Stimulated activated naive B cell treated with anti-CD40 and anti-IgM and Interleukin-4, amounts not matched to agents 10 μg/mL and 1 μg/mL and 100 μg/mL, for 72 hours (primary cell): ENCODE results near the gene WDR49.

Experiments used
- ATAC-seq, 2 donors: fragments of 150-1000 bp; cut with Tn5 transposase; replicated peaks; 2 replicates each; pipeline ENCODE4 v1.10.0; 2021; ENCODE audit warnings: moderate library complexity in 1 of 2
- DNase-seq: peaks from one replicate; pipeline ENCODE4 v3.0.0; 2021
- H3K27ac Mint-ChIP-seq: one replicate; pipeline ENCODE4 v1.8.0; 2022; ENCODE audit warnings: mild to moderate bottlenecking, mixed read lengths
- H3K27me3 Mint-ChIP-seq, 2 donors: one replicate each; pipeline ENCODE4 v1.8.0; 2022; ENCODE audit warnings: mixed read lengths in 2 of 2
- H3K36me3 Mint-ChIP-seq, 2 donors: one replicate each; pipeline ENCODE4 v1.8.0; 2022; ENCODE audit warnings: mixed read lengths in 2 of 2, mild to moderate bottlenecking in 1 of 2
- H3K4me1 Mint-ChIP-seq, 2 donors: one replicate each; pipeline ENCODE4 v1.8.0; 2022; ENCODE audit warnings: mixed read lengths in 2 of 2, mild to moderate bottlenecking in 1 of 2
- H3K4me3 Mint-ChIP-seq, 2 donors: one replicate each; pipeline ENCODE4 v1.8.0; 2022; ENCODE audit warnings: mild to moderate bottlenecking in 2 of 2, mixed read lengths in 2 of 2, moderate library complexity in 1 of 2
- H3K9me3 Mint-ChIP-seq, 2 donors: one replicate each; pipeline ENCODE4 v1.8.0; 2022; ENCODE audit warnings: mixed read lengths in 2 of 2, mild to moderate bottlenecking in 1 of 2

Gene WDR49

GRCh38 chr3:167575000-167575600, 78.6 kb downstream of the WDR49 start:
- Mint-ChIP-seq H3K36me3 (no peaks in the 10 kb centered on the region), H3K27me3 (no peaks in the 10 kb centered on the region), H3K4me3 (no peak overlapping the region), H3K27ac (no peak overlapping the region), H3K4me1 (no peaks in the 10 kb centered on the region), H3K9me3 (no peaks in the 10 kb centered on the region)
- ATAC-seq (no peak), DNase-seq (no peak)

DNA sequence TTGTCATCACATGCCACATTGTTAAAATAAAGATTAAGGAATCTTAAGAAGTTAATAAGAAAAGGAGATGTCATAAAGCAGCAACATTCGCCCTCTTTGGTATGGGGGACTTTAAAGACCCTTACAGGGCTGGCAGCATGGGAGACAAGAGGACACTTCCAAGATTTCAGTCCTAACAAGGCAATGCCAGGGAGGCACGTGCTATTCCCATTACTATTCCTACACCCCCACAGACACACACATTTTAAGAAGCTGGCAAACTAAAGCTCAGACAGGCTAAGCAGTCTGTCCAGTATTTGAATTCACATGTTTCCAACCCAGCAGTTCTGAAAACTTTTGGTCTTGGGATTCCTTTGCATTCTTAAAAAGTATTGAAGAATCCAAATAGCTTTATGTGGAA, 80.8 kb downstream of the WDR49 start:
- Mint-ChIP-seq H3K9me3 (no peaks in the 10 kb centered on the region), H3K4me1 (no peaks in the 10 kb centered on the region), H3K27ac (no peak overlapping the region), H3K4me3 (no peak overlapping the region), H3K36me3 (no peaks in the 10 kb centered on the region), H3K27me3 (no peaks in the 10 kb centered on the region)
- DNase-seq, result no peak
- no peak for ATAC-seq

GRCh38 chr3:167568634-167569033, 85.1 kb downstream of the WDR49 start:
- H3K4me3 Mint-ChIP-seq, result no peak overlapping the region
- H3K36me3 Mint-ChIP-seq, result no peaks in the 10 kb centered on the region
- DNase-seq, result no peak
- peaks cover 0 to 3% of the 10 kb centered on the region in 2 donors for H3K9me3 Mint-ChIP-seq
- H3K27me3 Mint-ChIP-seq, result no peaks in the 10 kb centered on the region
- ATAC-seq, result no peak
- H3K4me1 Mint-ChIP-seq, result no peaks in the 10 kb centered on the region
- H3K27ac Mint-ChIP-seq, result no peak overlapping the region

- H3K9me3 Mint-ChIP-seq, result peaks cover 0 to 3% of the 10 kb centered on the region in 2 donors
- no peak for DNase-seq
- H3K27me3 Mint-ChIP-seq, result no peaks in the 10 kb centered on the region
- no peaks in the 10 kb centered on the region for H3K4me1 Mint-ChIP-seq
- no peak overlapping the region for H3K4me3 Mint-ChIP-seq
- no peak for ATAC-seq
- H3K36me3 Mint-ChIP-seq, result no peaks in the 10 kb centered on the region
- no peak overlapping the region for H3K27ac Mint-ChIP-seq
Observed at GRCh38 chr3:167565489-167565888, 88.3 kb downstream of the WDR49 start.

DNA sequence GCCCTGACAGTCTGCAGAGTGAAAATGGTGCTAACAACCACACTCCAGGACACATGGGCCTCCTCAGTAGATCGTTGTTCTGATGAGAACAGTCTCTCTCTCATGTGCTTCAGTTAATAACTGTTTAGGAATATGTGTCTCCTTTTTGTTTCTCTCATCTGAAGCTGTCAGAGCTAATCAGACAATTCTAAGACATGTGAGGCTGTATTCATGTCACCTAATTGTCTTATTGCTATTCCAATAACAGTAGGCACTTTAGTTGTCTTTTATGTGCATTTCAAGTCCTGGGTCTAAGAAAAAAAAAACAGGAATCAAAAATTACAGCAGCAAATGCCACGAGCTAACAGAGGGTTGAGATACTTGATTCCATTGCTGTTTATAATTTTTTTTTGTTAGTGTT, 89.1 kb downstream of the WDR49 start:
- no peak for ATAC-seq
- Mint-ChIP-seq H3K4me1 (no peaks in the 10 kb centered on the region), H3K9me3 (peaks cover 0 to 3% of the 10 kb centered on the region in 2 donors), H3K36me3 (no peaks in the 10 kb centered on the region), H3K4me3 (no peak overlapping the region), H3K27ac (no peak overlapping the region), H3K27me3 (no peaks in the 10 kb centered on the region)
- no peak for DNase-seq

DNA sequence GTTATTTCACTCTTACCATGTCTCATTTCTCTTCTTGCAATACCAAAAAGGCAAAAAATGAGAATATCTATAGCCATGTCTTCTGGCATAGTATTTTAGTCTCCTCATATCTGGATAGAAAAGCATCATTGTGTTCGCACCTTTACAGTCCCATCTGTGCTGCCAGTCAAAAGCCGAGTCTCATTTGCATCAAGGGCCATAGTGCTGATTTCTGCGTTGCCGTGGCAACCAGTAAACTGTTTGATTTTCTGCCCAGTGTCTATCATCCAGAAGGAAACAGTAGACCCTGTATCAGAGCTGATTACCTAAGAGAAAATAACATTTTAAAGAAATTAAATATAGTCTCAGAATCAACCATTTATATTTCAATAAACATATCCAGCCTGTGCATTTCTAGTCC, 93.8 kb downstream of the WDR49 start:
- H3K27ac Mint-ChIP-seq, result no peak overlapping the region

DNA sequence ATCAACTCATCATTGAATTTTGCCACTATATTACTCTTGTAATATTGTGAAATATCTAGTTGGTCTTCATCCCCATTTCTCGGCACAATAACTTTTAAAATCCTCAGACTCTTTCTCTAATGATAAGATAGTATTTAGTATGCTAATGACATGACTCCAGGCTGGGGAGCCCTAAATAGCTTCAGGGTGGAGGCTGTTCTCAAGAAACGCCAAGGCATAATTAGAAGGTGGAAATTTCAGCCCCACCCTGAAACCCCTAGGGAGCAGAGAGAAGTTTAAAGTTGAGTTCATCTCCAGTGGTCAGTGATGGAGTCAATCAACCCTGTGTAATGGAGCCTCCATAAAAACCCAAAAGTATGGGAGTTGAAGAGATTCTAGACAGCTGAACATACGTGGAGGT, 98.8 kb downstream of the WDR49 start:
- no peak for ATAC-seq
- no peaks in the 10 kb centered on the region for H3K9me3 Mint-ChIP-seq
- DNase-seq, result no peak
- H3K27ac Mint-ChIP-seq, result no peak overlapping the region
- no peaks in the 10 kb centered on the region for H3K4me1 Mint-ChIP-seq
- H3K36me3 Mint-ChIP-seq, result no peaks in the 10 kb centered on the region
- H3K4me3 Mint-ChIP-seq, result no peak overlapping the region
- H3K27me3 Mint-ChIP-seq, result no peaks in the 10 kb centered on the region

More for the DNA sequence above, 93.8 kb downstream of the WDR49 start:
- Mint-ChIP-seq H3K9me3 (no peaks in the 10 kb centered on the region), H3K4me3 (no peak overlapping the region), H3K36me3 (no peaks in the 10 kb centered on the region), H3K27me3 (no peaks in the 10 kb centered on the region), H3K4me1 (no peaks in the 10 kb centered on the region)
- DNase-seq (no peak), ATAC-seq (no peak)

DNA sequence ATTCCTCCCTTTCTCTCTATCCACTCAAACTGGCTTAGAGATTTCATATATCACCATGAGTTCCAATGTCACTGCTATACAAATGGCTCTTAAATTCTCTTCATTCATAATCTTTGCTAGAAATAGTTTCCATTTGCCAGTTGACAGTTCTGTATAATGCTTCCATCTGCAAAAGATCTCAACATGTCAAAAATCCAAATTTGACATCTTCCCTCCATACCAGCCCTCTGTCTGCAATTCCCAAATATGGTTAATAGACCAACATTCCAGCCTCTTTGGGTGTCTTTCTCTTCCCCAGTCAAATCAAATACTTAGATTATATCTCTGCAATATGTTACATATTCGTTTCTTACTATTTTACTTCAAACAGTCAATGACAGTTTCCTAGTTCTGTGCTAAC, 115.7 kb downstream of the WDR49 start:
- ATAC-seq, result no peak
- Mint-ChIP-seq H3K27me3 (no peaks in the 10 kb centered on the region), H3K4me3 (no peak overlapping the region), H3K36me3 (peaks cover 0 to 5% of the 10 kb centered on the region in 2 donors), H3K4me1 (no peaks in the 10 kb centered on the region), H3K9me3 (peaks cover 13 to 17% of the 10 kb centered on the region in 2 donors), H3K27ac (no peak overlapping the region)
- DNase-seq, result no peak

DNA sequence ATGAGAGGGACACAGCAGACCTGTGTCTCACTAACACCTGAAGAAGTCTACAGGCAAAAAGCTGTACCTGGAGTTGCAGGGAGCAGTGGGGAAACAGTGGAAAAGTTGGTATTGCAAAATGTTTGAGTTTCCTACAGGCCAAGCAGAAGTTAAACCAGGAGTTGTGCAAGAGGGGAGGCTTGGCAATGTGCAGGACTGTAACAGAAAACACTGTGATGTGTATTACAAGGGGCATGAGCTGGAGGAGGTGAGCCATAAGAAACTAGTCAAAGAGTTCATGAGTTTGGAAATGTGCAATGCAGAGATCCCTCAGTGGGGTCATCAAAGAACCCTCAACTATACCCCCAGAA, 132.8 kb downstream of the WDR49 start:
- Mint-ChIP-seq H3K4me1 (no peaks in the 10 kb centered on the region), H3K27ac (no peak overlapping the region), H3K27me3 (no peaks in the 10 kb centered on the region), H3K9me3 (peaks cover 0 to 3% of the 10 kb centered on the region in 2 donors), H3K36me3 (no peaks in the 10 kb centered on the region), H3K4me3 (no peak overlapping the region)
- ATAC-seq (no peak), DNase-seq (no peak)

- Mint-ChIP-seq H3K4me1 (no peaks in the 10 kb centered on the region), H3K4me3 (no peak overlapping the region)
Observed at GRCh38 chr3:167520266-167521005, 133.3 kb downstream of the WDR49 start.

GRCh38 chr3:167507954-167508353, 145.8 kb downstream of the WDR49 start:
- H3K4me1 Mint-ChIP-seq, result no peaks in the 10 kb centered on the region
- no peaks in the 10 kb centered on the region for H3K36me3 Mint-ChIP-seq
- no peaks in the 10 kb centered on the region for H3K9me3 Mint-ChIP-seq
- H3K27me3 Mint-ChIP-seq, result no peaks in the 10 kb centered on the region
- DNase-seq (no peak), ATAC-seq (no peak)
- H3K4me3 Mint-ChIP-seq, result no peak overlapping the region
- H3K27ac Mint-ChIP-seq, result no peak overlapping the region

More at GRCh38 chr3:167520266-167521005, 133.3 kb downstream of the WDR49 start:
- Mint-ChIP-seq H3K27ac (no peak overlapping the region), H3K9me3 (peaks cover 0 to 3% of the 10 kb centered on the region in 2 donors), H3K36me3 (no peaks in the 10 kb centered on the region), H3K27me3 (no peaks in the 10 kb centered on the region)
- no peak for ATAC-seq
- DNase-seq, result no peak

DNA sequence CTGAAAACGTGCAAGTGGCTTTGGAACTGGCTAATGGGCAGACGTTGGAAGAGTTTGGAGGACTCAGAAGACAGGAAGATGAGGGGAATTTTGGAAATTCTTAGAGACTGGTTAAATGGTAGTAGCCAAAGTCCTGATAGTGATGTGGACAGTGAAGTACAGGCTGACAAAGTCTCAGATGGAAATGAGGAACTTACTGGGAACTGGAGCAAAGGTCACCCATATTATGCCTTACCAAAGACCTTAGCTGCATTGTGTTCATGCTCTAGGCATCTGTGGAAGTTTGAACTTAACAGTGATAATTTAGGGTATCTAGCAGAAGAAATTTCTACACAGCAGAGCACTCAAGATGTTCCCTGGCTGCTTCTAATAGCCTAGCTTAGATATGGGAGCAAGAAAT, 151.3 kb downstream of the WDR49 start:
- H3K4me3 Mint-ChIP-seq, result no peak overlapping the region
- no peak for DNase-seq
- H3K9me3 Mint-ChIP-seq, result no peaks in the 10 kb centered on the region
- H3K27me3 Mint-ChIP-seq, result no peaks in the 10 kb centered on the region
- no peak for ATAC-seq
- no peak overlapping the region for H3K27ac Mint-ChIP-seq
- H3K4me1 Mint-ChIP-seq, result no peaks in the 10 kb centered on the region
- no peaks in the 10 kb centered on the region for H3K36me3 Mint-ChIP-seq

GRCh38 chr3:167501941-167502340, 151.8 kb downstream of the WDR49 start:
- H3K36me3 Mint-ChIP-seq, result no peaks in the 10 kb centered on the region
- no peaks in the 10 kb centered on the region for H3K9me3 Mint-ChIP-seq
- no peaks in the 10 kb centered on the region for H3K4me1 Mint-ChIP-seq
- no peaks in the 10 kb centered on the region for H3K27me3 Mint-ChIP-seq
- DNase-seq (no peak), ATAC-seq (no peak)
- H3K27ac Mint-ChIP-seq, result no peak overlapping the region
- H3K4me3 Mint-ChIP-seq, result no peak overlapping the region

- Mint-ChIP-seq H3K27ac (no peak overlapping the region), H3K36me3 (no peaks in the 10 kb centered on the region), H3K4me3 (no peak overlapping the region), H3K27me3 (no peaks in the 10 kb centered on the region), H3K9me3 (no peaks in the 10 kb centered on the region), H3K4me1 (no peaks in the 10 kb centered on the region)
- DNase-seq, result no peak
- no peak for ATAC-seq
Observed at GRCh38 chr3:167497903-167498302, 155.8 kb downstream of the WDR49 start.

DNA sequence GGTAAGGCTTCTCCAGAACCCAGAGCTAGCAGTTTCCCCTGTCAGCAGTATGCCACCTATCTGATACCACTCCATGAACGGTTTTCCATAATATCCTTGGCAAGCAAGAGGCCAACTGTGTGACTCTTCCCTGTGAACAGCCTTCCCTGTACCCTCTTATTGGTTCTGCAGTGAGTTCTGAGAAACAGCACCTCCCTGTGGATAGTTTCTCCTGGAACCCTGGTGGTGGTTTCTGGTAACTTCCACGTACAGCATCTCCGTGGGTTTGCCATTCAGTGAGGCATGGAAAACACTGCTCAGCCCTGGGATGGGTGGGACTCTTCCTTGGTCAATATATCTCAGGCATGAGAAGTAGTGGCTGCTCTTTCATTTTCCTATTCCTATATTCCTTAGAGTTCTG, 160.5 kb downstream of the WDR49 start:
- H3K4me1 Mint-ChIP-seq, result peaks cover 0 to 5% of the 10 kb centered on the region in 2 donors
- DNase-seq, result no peak

More for the DNA sequence above, 160.5 kb downstream of the WDR49 start:
- Mint-ChIP-seq H3K27me3 (no peaks in the 10 kb centered on the region), H3K4me3 (no peak overlapping the region), H3K27ac (no peak overlapping the region), H3K9me3 (no peaks in the 10 kb centered on the region), H3K36me3 (no peaks in the 10 kb centered on the region)
- no peak for ATAC-seq
